ENCODE results near the gene CYP2B6.
"Not testable (repeated sequence)": the region's sequence is repeated elsewhere in the genome, so short reads cannot be mapped to it uniquely, and the experiment has no call there.

Gene CYP2B6

DNA sequence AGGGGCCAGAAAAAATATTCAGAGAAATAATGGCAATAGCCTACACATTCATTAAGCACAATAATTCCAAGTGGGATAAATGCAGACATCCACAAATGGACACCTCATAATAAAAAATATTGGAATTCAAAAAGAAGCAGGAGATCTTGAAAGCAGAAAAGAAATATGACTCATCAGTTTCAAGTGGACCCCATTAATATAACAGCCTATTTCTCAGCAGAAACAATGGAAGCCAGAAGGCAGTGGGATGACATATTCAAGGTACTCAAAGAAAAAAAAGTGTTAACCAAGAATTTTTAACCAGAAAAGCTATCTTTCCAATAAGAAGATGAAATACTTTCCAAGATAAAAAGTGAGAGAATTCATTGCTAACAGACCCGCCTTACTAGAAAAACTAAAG, 48.7 kb downstream of the CYP2B6 start:
- no peak for DNase-seq (ENCODE audit: low read depth, low spot score)
- in situ Hi-C loops (cut with HindIII; ENCODE audit: low sequenced_read_pairs), result no loop called here
- TF ChIP-seq CTCF (IDR thresholded peaks at IDR 0.05; ENCODE audit: low read depth, low read length), result no peak
- no peak overlapping the region for H3K4me3 ChIP-seq (ENCODE audit: low read depth, low read length)

DNA sequence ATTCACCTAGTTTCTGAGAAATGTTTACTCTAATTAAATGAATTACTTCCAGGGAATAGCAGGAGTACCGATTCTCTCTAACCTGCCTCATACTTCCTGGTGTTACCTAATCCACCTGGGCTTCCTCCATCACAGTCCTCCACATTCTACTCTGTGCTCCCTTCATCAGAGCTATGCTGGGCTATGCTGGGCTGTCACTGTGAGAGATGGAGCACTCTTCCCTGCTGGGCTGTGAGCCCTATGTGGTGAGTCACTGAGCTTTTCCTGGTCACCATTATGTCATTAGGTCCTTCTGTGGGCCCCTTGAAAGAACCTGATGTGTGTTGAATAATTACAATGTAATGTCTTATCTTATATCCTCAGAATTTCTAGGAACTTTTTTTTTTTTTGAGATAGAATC, 54.0 kb downstream of the CYP2B6 start:
- DNase-seq (ENCODE audit: low read depth, low spot score); in situ Hi-C loops (cut with HindIII; ENCODE audit: low sequenced_read_pairs); H3K4me3 ChIP-seq (ENCODE audit: low read depth, low read length): not testable (repeated sequence)

- in situ Hi-C loops (cut with HindIII; ENCODE audit: low sequenced_read_pairs), result no loop called here
- no peak for DNase-seq (ENCODE audit: low read depth, low spot score)
- H3K4me3 ChIP-seq (ENCODE audit: low read depth, low read length), result no peak overlapping the region
- no peak for TF ChIP-seq CTCF (IDR thresholded peaks at IDR 0.05; ENCODE audit: low read depth, low read length)
These were observed 59.3 kb downstream of the CYP2B6 start for GRCh38 chr19:41050426-41050825.

DNA sequence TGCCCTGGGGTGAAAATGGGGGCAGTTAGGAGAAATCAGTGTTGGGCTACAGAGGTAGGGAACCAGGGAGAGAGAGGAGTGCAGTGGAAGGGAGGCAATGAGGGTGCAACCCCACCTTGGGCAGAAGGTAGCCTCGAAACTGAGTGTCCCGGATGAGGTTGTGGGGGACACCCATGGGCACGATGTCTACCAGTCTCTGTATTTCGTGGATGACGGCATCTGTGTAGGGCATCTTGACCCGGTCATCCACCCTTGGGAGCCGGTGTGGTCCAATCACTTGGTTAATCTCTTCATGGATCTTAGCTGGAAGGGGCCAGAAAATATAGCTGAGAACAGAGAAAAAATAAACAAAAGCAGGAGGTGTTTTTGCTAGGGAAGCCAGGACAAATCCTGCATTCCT, 61.1 kb downstream of the CYP2B6 start:
- DNase-seq (ENCODE audit: low read depth, low spot score); H3K4me3 ChIP-seq (ENCODE audit: low read depth, low read length); in situ Hi-C loops (cut with HindIII; ENCODE audit: low sequenced_read_pairs): not testable (repeated sequence)

- DNase-seq (ENCODE audit: low read depth, low spot score); in situ Hi-C loops (cut with HindIII; ENCODE audit: low sequenced_read_pairs): not testable (repeated sequence)
These were observed 62.2 kb downstream of the CYP2B6 start for GRCh38 chr19:41053331-41053730.

DNA sequence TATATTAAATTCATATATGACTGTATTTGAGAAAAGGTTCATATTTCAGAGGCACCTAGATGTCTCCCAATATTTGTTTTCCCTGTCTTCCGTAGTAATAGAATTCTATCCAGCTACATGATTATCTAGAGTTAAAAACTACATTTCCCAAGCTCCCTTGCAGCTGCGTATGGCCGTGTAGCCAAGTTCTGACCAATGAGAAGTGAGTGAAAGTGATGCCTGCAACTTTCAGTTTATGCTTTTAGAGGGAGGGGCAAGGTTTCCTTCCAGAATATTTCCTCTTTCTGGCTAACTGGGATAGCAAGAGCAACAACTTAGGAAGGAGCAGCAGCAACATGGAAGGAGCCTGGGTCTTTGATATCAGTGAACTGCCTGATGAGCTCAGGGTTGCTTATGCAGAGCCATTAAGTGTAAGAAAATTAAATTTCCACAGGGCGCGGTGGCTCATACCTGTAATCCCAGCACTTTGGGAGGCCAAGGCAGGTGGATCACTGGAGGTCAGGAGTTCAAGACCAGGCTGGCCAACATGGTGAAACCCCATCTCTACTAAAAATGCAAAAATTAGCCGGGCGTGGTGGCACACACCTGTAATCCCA, 74.0 kb downstream of the CYP2B6 start:
- peak; percentile 4 for DNase-seq (ENCODE audit: low read depth, low spot score)
- in situ Hi-C loops (cut with HindIII; ENCODE audit: low sequenced_read_pairs), result no loop called here
- no peak for TF ChIP-seq CTCF (IDR thresholded peaks at IDR 0.05; ENCODE audit: low read depth, low read length)
- no peak overlapping the region for H3K4me3 ChIP-seq (ENCODE audit: low read depth, low read length)

More at GRCh38 chr19:41053331-41053730, 62.2 kb downstream of the CYP2B6 start:
- H3K4me3 ChIP-seq (ENCODE audit: low read depth, low read length), result not testable (repeated sequence)
